SK-N-SH (cell line): ENCODE measurements around the gene KDM1A. TPM values are rescaled to one million over a fixed set of nuclear protein-coding genes. Genes with fewer than 3 reads are reported as not detected.

Experiments
- CTCF ChIA-PET: fragments of 300-600, 350-600 bp; formaldehyde crosslinking; extraction: SDS; loops from one replicate; lab custom pipeline; 2021; lab: Yijun Ruan, JAX
- POLR2A ChIA-PET: fragments of 350-600 bp; sonication (Branson Sonifier 250); formaldehyde crosslinking; extraction: SDS; loops from one replicate; lab custom pipeline; 2020; ENCODE audit warnings: antibody characterized with exemption, inconsistent platforms; lab: Yijun Ruan, JAX
- DNase-seq: peaks from one replicate; pipeline ENCODE4 v3.0.0; 2012
- H2AFZ ChIP-seq: fragments of 200-600 bp; sonication (generic); 2 replicates; pipeline ENCODE4 v1.8.1; 2016; ENCODE audit warnings: antibody characterized with exemption, mild to moderate bottlenecking, low read depth
- H3F3A ChIP-seq: fragments of 200-600 bp; sonication (generic); replicated peaks from 2 replicates; pipeline ENCODE3; 2016; ENCODE audit warnings: antibody characterized with exemption, mild to moderate bottlenecking; ENCODE audit not compliant: insufficient read depth
- H3K27ac ChIP-seq, 2 experiments: fragments of 200-500 bp in 1 of 2; fragments of 200-600 bp in 1 of 2; sonication (Bioruptor generic) in 1 of 2; sonication (generic), shearing (Covaris generic) in 1 of 2; 2 replicates each; pipeline versions ENCODE4 v1.5.1 to v1.6.1; 2014 to 2016; ENCODE audit warnings: low read depth in 2 of 2, inconsistent platforms in 1 of 2, low read length in 1 of 2, mild to moderate bottlenecking in 1 of 2, mixed read lengths in 1 of 2
- H3K27me3 ChIP-seq: fragments of 200-600 bp; sonication (generic), shearing (Covaris generic); 2 replicates; pipeline ENCODE4 v1.6.1; 2016; ENCODE audit warnings: mixed run types; ENCODE audit not compliant: insufficient read depth
- H3K36me3 ChIP-seq, 2 experiments: fragments of 200-500 bp in 1 of 2; fragments of 200-600 bp in 1 of 2; sonication (Bioruptor generic) in 1 of 2; sonication (generic) in 1 of 2; replicated peaks in 1 of 2; 2 replicates each; pipeline versions ENCODE3 to v1.5.1; 2014 to 2016; ENCODE audit warnings: low read length in 1 of 2, mild to moderate bottlenecking in 1 of 2; ENCODE audit not compliant: insufficient read depth in 2 of 2, control insufficient read depth in 1 of 2
- H3K4me1 ChIP-seq, 2 experiments: fragments of 200-500 bp in 1 of 2; fragments of 200-600 bp in 1 of 2; sonication (Bioruptor generic) in 1 of 2; sonication (generic), shearing (Covaris generic) in 1 of 2; 2 replicates each; pipeline versions ENCODE4 v1.5.1 to v1.6.1; 2014 to 2016; ENCODE audit warnings: low read depth in 1 of 2, low read length in 1 of 2, mixed run types in 1 of 2; ENCODE audit not compliant: insufficient read depth in 2 of 2, control insufficient read depth in 1 of 2
- H3K4me2 ChIP-seq: fragments of 200-600 bp; sonication (generic), shearing (Covaris generic); 2 replicates; pipeline ENCODE4 v1.6.1; 2017; ENCODE audit warnings: mixed run types
- H3K4me3 ChIP-seq, 2 experiments: fragments of 200-500 bp in 1 of 2; fragments of 200-600 bp in 1 of 2; sonication (Bioruptor generic) in 1 of 2; sonication (generic), shearing (Covaris generic) in 1 of 2; 2 replicates each; pipeline versions ENCODE4 v1.5.1 to v1.8.1; 2014 to 2016; ENCODE audit warnings: low read depth in 2 of 2, inconsistent platforms in 1 of 2, low read length in 1 of 2, mild to moderate bottlenecking in 1 of 2, mixed read lengths in 1 of 2, moderate library complexity in 1 of 2
- H3K79me2 ChIP-seq: fragments of 200-600 bp; sonication (generic); 2 replicates; pipeline ENCODE4 v1.8.1; 2017; ENCODE audit warnings: mild to moderate bottlenecking; ENCODE audit not compliant: insufficient read depth
- H3K9ac ChIP-seq: fragments of 200-600 bp; sonication (generic); 2 replicates; pipeline ENCODE4 v1.6.1; 2017; ENCODE audit warnings: mixed run types
- H3K9me2 ChIP-seq: fragments of 200-600 bp; sonication (generic); 2 replicates; pipeline ENCODE4 v1.6.1; 2017; ENCODE audit warnings: mixed run types
- H3K9me3 ChIP-seq: fragments of 200-600 bp; sonication (generic); 2 replicates; pipeline ENCODE4 v1.6.1; 2017; ENCODE audit warnings: mixed run types, mild to moderate bottlenecking, moderate library complexity
- H4K20me1 ChIP-seq: fragments of 200-600 bp; sonication (generic); 2 replicates; pipeline ENCODE4 v1.6.1; 2017; ENCODE audit warnings: mild to moderate bottlenecking, mixed run types; ENCODE audit not compliant: insufficient read depth
- CTCF ChIP-seq: fragments of 200-600 bp; sonication (generic); IDR thresholded peaks from 2 replicates; pipeline ENCODE4 v1.6.1; 2017; ENCODE audit warnings: antibody characterized with exemption, mild to moderate bottlenecking, moderate library complexity
- EP300 ChIP-seq, 2 experiments: IDR thresholded peaks; 2 replicates each; pipeline versions ENCODE4 v1.4.0 to v1.6.1; 2012; ENCODE audit warnings: borderline replicate concordance in 1 of 2, low read depth in 1 of 2, low read length in 1 of 2
- FOSL2 ChIP-seq: IDR thresholded peaks from 2 replicates; pipeline ENCODE4 v1.4.0; 2012; ENCODE audit warnings: low read depth, mild to moderate bottlenecking, moderate library complexity, borderline replicate concordance
- FOXJ3 ChIP-seq: sonication (generic); formaldehyde crosslinking; IDR thresholded peaks from 2 replicates; pipeline ENCODE4 v1.5.1; 2020; ENCODE audit warnings: mild to moderate bottlenecking, missing genetic modification reagents
- FOXM1 ChIP-seq: IDR thresholded peaks from 2 replicates; pipeline ENCODE4 v1.4.0; 2012; ENCODE audit warnings: low read depth, mild to moderate bottlenecking
- GABPA ChIP-seq: IDR thresholded peaks from 2 replicates; pipeline ENCODE4 v1.4.0; 2012; ENCODE audit warnings: low read depth, mild to moderate bottlenecking
- IRF3 ChIP-seq: fragments of 150-350 bp; IDR thresholded peaks from 2 replicates; pipeline ENCODE4 v1.6.1; 2016; ENCODE audit warnings: mild to moderate bottlenecking, low read depth, low read length
- MXI1 ChIP-seq: IDR thresholded peaks from 2 replicates; pipeline ENCODE4 v1.6.1; 2012; ENCODE audit warnings: mild to moderate bottlenecking, low read depth, low read length, improper control_type of control experiment
- NFIC ChIP-seq: IDR thresholded peaks from 2 replicates; pipeline ENCODE4 v1.4.0; 2012; ENCODE audit warnings: borderline replicate concordance
- RCOR1 ChIP-seq: fragments of 150-350 bp; IDR thresholded peaks from 2 replicates; pipeline ENCODE4 v1.6.1; 2017; ENCODE audit warnings: antibody characterized with exemption, low read length
- RXRA ChIP-seq: IDR thresholded peaks from 2 replicates; pipeline ENCODE4 v1.4.0; 2012; ENCODE audit warnings: low read depth, mild to moderate bottlenecking, borderline replicate concordance
- SIN3A ChIP-seq: IDR thresholded peaks from 2 replicates; pipeline ENCODE4 v1.6.1; 2012; ENCODE audit warnings: low read depth, mild to moderate bottlenecking, low read length, moderate library complexity, borderline replicate concordance
- USF1 ChIP-seq: IDR thresholded peaks from 2 replicates; pipeline ENCODE4 v1.4.0; 2012; ENCODE audit warnings: low read depth, borderline replicate concordance
- YY1 ChIP-seq: IDR thresholded peaks from 2 replicates; pipeline ENCODE4 v1.4.0; 2012; ENCODE audit warnings: low read depth, mild to moderate bottlenecking
- ZBTB33 ChIP-seq: IDR thresholded peaks from 2 replicates; pipeline ENCODE4 v1.4.0; 2012; ENCODE audit warnings: low read depth, borderline replicate concordance
- WGBS: methylation state at CpG from one replicate; pipeline ENCODE4 v1.1.6; 2017; ENCODE audit warnings: low lambda C conversion rate; 5-methylcytosine and 5-hydroxymethylcytosine counted together
- polyA plus RNA-seq, 3 experiments: library from polyadenylated mRNA; depleted of rRNA; stranded (reverse); fragments of >200 nt; gene quantifications; 2 replicates each; pipeline ENCODE4 v1.2.3, GENCODE V29; 2012

The KDM1A gene
- polyA plus RNA-seq, 1 of the 3 experiments (the other 2 are of a cell fraction): 71.0 TPM

GRCh38 chr1:23035823-23036452 is 16.7 kb downstream of the KDM1A start:
- no peaks in the 10 kb centered on the region for H3K9me3 ChIP-seq
- whole genome bisulfite sequencing: 84% methylated on average over 2 of the region's 2 CpGs
- H3K27me3 ChIP-seq: no peaks in the 10 kb centered on the region
- H2AFZ ChIP-seq: no peak overlapping the region
- H4K20me1 ChIP-seq: peaks cover 54% of the 10 kb centered on the region
- peaks cover 100% of the 10 kb centered on the region for H3K79me2 ChIP-seq
- H3K4me1 ChIP-seq: peaks cover 3 to 8% of the 10 kb centered on the region in 2 experiments; a peak in 2 of 4 replicates
- no peak overlapping the region for H3K27ac ChIP-seq
- H3K9ac ChIP-seq: no peak overlapping the region
- CTCF ChIA-PET: no interaction called here
- no peak for TF ChIP-seq RCOR1
- TF ChIP-seq SIN3A: no peak
- no peak for TF ChIP-seq NFIC
- no peak for TF ChIP-seq EP300 (IDR thresholded peaks at IDR 0.05; ENCODE audit: borderline replicate concordance in 1 of 2, low read depth in 1 of 2, low read length in 1 of 2)
- TF ChIP-seq IRF3: no peak
- TF ChIP-seq FOXM1: no peak
- no peak for TF ChIP-seq GABPA
- no peak for TF ChIP-seq FOSL2
- TF ChIP-seq FOXJ3: no peak
- no peak for TF ChIP-seq RXRA
- no peak for TF ChIP-seq USF1
- H3K4me2 ChIP-seq: no peak overlapping the region
- peaks cover 4% of the 10 kb centered on the region for H3F3A ChIP-seq
- no peak for DNase-seq
- POLR2A ChIA-PET: no interaction called here
- no peaks in the 10 kb centered on the region for H3K9me2 ChIP-seq
- H3K4me3 ChIP-seq: no peak overlapping the region
- peaks cover 0 to 12% of the 10 kb centered on the region in 2 experiments for H3K36me3 ChIP-seq

- CTCF ChIA-PET: interaction anchor here (0.7 to 1.3 kb wide), 3 partner anchors 10 to 148 kb away, joined by 3 to 4 read pairs (median 4); no protein-coding TSS in a partner anchor
- Histone ChIP-seq H3K36me3 (peaks cover 0 to 7% of the 10 kb centered on the region in 2 experiments), H3K79me2 (peaks cover 99% of the 10 kb centered on the region), H3K9ac (no peak overlapping the region), H3K27me3 (no peaks in the 10 kb centered on the region), H3K4me2 (no peak overlapping the region), H3K27ac (no peak overlapping the region), H3K4me1 (peaks cover 3 to 8% of the 10 kb centered on the region in 2 experiments; a peak in 2 of 4 replicates), H3K9me3 (no peaks in the 10 kb centered on the region), H3K9me2 (no peaks in the 10 kb centered on the region), H3K4me3 (no peak overlapping the region), H3F3A (peaks cover 4% of the 10 kb centered on the region), H4K20me1 (peaks cover 52% of the 10 kb centered on the region), H2AFZ (no peak overlapping the region)
- 97% methylated on average over 4 of the region's 4 CpGs for WGBS
- no peak for TF ChIP-seq MXI1
- TF ChIP-seq CTCF: no peak
- no peak for TF ChIP-seq RCOR1
- no peak for TF ChIP-seq USF1
- TF ChIP-seq ZBTB33: no peak
- TF ChIP-seq YY1: no peak
- POLR2A ChIA-PET: interaction anchor here (0.6 kb wide), 1 partner anchor 63 kb away, joined by 4 read pairs; no protein-coding TSS in a partner anchor
- no peak for DNase-seq
Observed at GRCh38 chr1:23037081-23037740, 17.9 kb downstream of the KDM1A start.
